HL-60/S4 treated with retinoic acid at 250 ng/mL for 4 days and 3 days (cell line): Measurements from ENCODE around the gene MEGF11.
"Not testable (repeated sequence)": the region's sequence is repeated elsewhere in the genome, so short reads cannot be mapped to it uniquely, and the experiment has no call there.

ENCODE experiments used
- in situ Hi-C: fragments of 300-500 bp; cut with MboI; formaldehyde crosslinking; loops from 2 replicates; pipeline ENCODE4 v1.7.0; 2022; ENCODE audit warnings: low sequenced_read_pairs

Gene MEGF11

DNA sequence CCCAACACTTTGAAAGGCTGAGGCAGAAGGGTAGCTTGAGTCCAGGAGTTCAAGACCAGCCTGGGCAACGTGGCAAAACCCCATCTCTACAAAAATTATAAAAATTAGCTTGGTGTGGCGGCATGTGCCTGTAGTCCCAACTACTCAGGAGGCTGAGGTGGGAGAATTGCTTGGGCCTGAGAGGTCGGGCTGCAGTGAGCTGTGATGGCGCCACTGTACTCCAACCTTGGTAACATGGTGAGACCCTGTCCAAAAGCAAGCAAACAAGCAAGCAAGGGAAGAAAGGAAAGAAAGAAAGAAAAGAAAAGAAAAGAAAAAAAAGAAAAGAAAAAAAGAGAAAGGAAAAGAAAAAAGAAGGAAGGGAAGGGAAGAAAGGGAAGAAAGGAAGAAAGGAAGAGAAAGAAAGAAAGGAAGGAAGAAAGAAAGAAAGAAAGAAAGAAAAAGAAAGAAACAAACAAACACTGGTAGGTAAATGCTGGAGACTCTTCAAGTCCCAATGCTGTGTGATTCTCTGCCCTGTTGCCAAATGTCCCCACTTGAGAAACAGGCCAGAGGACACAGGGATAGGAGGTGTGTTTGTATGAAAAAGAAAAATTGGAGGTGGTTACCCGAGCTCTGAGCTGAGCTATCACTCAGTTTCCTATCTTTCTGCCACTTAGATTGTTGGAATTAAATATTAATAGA lies 263.1 kb downstream of the MEGF11 start:
- in situ Hi-C loops = no loop called here

DNA sequence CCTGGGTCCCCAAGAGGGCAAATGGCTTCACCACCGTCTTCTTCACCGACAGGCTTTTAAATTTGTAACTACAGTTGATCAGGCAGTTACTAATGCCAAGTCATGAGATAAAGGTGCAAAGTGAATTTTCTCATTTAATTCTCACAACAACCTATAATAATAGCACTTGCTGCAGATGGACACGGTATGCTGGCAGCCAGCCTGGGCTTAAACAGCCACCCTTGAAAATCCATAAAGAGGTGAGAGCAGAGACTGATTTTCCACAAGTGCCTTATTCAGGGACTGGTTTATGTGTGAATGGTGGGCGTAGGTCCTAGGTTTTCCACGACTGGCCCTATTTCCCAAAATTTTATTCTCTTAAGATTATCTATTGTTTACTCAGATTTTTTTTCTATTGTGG lies 266.4 kb downstream of the MEGF11 start:
- in situ Hi-C loops = no loop called here

- in situ Hi-C loops = no loop called here
Observed at GRCh38 chr15:65986416-65986815, 267.1 kb downstream of the MEGF11 start.

DNA sequence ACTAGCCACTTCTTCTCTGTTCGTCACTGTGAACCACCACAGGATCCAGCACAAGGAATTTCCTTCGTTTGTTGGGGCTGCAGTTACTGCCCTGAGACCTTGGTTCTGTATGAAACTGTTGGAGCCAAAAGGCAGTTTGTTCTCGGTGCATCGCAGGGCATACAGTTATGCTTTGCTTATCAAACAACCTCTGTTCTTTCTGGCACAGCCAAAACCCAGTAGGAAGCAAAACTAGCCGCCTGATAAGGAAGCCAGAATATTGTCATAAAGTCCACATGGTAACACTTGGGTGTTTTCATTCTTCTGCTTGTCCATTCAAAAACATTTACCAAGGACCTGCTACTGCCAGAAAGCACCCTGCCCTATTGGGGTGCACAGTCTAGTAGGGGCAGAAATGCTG lies 268.2 kb downstream of the MEGF11 start:
- in situ Hi-C loops = no loop called here

- in situ Hi-C loops = no loop called here
Observed at GRCh38 chr15:65982627-65983322, 270.8 kb downstream of the MEGF11 start.

GRCh38 chr15:65981837-65982626 lies 271.5 kb downstream of the MEGF11 start:
- in situ Hi-C loops = no loop called here

- in situ Hi-C loops = no loop called here
Observed at GRCh38 chr15:65980824-65981456, 272.6 kb downstream of the MEGF11 start.

DNA sequence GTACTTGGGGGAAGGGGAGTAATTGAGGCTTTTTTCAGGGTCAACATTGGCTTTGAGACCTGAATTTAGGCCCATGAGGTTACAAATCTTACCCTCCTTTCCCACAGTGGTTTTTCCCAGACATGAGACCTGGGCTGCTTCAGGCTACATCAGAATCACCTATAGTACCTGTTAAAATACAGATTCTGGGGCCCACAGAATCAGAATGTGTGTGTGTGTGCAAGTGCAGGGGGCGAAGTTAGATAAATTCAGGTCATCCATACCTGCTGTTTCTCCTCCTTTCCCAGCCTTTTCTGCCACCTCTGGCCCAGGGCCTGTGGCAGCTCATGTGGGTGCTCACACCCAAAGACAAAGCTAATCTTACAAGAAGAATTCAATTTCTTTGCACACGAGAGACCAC lies 273.7 kb downstream of the MEGF11 start:
- in situ Hi-C loops = no loop called here

DNA sequence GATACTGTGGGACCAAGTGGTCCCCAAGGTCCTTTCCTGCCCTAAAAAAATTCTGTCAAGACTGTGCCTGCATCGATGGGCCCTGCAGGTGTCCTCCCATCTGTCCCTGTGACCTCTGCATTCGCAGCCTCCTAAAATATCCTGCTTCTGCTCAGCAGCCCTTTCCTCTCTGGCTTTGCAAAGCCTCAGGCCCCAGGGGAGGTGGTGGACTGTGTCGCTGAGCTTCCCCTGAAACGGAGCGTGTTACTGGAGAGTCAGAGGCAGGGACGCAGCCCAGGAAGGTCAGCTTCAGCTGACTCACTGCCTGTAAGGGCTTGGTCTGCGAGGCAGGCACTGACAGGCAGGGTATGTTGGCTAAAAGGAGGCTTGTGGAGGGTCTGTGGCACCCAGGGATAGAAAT lies 274.2 kb downstream of the MEGF11 start:
- in situ Hi-C loops = no loop called here

GRCh38 chr15:65978110-65978509 lies 275.4 kb downstream of the MEGF11 start:
- in situ Hi-C loops = no loop called here

- in situ Hi-C loops = not testable (repeated sequence)
Observed at GRCh38 chr15:65976196-65976595, 277.4 kb downstream of the MEGF11 start.

GRCh38 chr15:65971741-65971995 lies 281.9 kb downstream of the MEGF11 start:
- in situ Hi-C loops = no loop called here

DNA sequence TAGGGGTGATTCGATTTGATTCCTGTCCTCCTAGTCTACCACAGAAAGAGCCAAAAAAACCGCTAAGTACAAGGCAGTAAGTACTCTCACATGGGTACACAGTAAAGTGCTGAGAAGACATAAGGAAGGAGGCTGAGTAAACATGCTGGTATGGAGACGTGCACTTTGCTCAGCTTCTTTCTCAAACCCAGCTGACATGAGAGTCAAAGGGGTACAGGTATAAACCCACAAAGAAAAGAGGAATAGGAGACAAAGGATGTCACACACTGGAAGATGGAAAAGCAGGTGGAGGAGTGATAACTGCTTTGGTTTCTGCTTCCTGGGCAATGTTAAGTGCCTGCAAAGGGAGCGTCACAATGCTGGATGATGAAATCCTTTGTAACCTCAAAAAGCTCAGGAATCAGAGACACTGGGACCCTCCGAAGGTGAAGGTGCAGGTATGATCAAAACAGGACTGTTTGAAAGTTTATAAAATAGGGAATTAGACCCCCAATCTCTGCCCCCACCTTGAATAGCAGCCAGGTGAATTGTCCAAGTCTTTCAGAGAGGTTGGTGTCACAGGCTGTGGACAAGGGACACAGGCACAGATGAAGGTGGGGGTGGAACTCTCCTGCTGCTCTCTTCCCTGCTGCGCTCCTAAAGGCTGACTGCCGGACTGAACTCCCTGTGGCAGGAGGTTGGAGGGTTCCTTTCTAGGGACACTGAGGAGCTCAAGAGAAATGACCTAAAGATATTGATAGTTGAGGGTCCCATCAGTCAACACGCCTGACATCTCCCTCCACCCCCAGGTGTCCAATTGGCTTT lies 282.4 kb downstream of the MEGF11 start:
- in situ Hi-C loops = no loop called here

GRCh38 chr15:65969865-65970816 lies 283.4 kb downstream of the MEGF11 start:
- in situ Hi-C loops = no loop called here

GRCh38 chr15:65968511-65968910 lies 285.0 kb downstream of the MEGF11 start:
- in situ Hi-C loops = no loop called here

GRCh38 chr15:65964792-65965433 lies 288.6 kb downstream of the MEGF11 start:
- in situ Hi-C loops = no loop called here

DNA sequence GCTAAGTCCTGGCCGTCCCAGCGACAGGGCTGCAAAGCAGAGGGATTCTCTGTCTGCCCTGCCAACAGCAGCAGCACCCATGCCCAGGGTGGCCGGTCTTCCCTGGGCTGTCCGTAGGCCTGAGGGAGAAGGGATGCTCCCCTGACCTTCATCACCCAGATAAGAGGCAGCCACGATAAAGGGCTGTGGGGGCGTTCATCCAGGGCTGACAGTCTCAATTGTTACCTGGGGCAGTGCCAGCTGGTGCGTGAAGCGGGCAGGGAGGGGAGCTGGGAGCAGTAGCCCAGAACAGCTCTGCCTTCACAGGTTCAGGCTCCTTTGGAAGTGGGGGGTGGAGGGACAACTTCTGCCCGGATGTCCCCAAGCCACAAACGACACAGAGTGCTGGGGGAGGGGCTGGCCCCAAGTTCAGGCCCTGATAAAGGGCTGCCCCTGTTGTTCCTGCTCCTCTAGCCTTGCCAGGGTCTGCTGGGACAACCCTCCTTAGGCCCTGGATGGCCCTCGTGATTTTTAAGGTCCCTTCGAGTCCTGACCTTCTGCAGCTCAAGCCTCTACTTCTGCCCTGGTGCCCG lies 289.6 kb downstream of the MEGF11 start:
- in situ Hi-C loops = no loop called here

DNA sequence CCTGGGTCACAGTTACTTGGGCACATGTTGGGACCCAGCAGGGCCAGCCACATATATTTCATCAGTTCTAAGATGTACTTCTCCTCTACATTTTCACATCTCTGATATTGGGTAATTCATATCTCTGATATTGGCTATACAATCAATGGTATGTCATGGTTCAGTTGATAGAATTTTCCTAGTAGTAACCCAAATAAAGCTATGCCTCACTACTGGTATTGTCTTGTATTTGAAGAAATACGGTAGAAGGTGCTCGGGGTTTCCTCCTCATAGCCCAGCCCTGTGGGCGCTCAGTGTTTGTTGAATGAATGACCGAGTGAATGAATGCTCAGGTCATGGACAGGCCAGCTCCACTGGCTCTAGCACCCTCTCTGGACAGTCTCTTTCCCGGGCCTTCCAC lies 290.2 kb downstream of the MEGF11 start:
- in situ Hi-C loops = no loop called here

DNA sequence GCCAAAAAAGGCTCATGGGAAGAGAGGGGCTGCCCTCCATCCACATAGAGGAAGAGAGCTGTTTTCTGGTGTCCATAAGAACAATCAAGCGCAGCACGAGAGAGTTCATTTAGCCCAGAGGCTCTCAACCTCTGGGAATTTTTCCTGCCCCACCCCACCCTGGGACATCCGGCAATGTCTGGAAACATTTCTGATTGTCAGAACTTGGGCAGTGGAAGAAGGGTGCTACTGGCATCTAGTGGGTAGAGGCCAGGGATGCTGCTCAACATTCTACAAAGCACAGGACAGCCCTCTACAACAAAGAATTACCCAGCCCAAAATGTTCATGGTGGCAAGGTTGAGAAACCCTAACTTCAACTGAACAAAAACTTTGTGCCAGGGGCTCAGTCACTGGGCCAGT lies 291.4 kb downstream of the MEGF11 start:
- in situ Hi-C loops = no loop called here
